Prostate gland (tissue), 2 donors: ENCODE results near the gene BDNF. TPM values are rescaled to one million over a fixed set of nuclear protein-coding genes. Genes with fewer than 3 reads are reported as not detected.

Source experiments
- DNase-seq: peaks from one replicate; pipeline ENCODE4 v3.0.0-alpha.2; 2019; ENCODE audit warnings: low spot score
- H3K27ac ChIP-seq, 2 donors: fragments of 200-600 bp; sonication (generic); 2 replicates each; pipeline ENCODE4 v1.5.1; 2017 to 2019
- H3K27me3 ChIP-seq: fragments of 200-600 bp; sonication (generic); replicated peaks from 2 replicates; pipeline ENCODE4 v1.5.1; 2019; ENCODE audit not compliant: insufficient read depth
- H3K36me3 ChIP-seq, 2 donors: fragments of 200-600 bp; sonication (generic); 1 replicate in 1 of 2; 2 replicates in 1 of 2; pipeline versions ENCODE4 v1.5.1 to v1.8.1; 2017 to 2019
- H3K4me1 ChIP-seq: fragments of 200-600 bp; sonication (generic); replicated peaks from 2 replicates; pipeline ENCODE4 v1.5.1; 2019
- H3K4me3 ChIP-seq, 2 donors: fragments of 200-600 bp; sonication (generic); 2 replicates each; pipeline ENCODE4 v1.5.1; 2017 to 2019
- H3K9me3 ChIP-seq: fragments of 200-600 bp; sonication (generic); 2 replicates; pipeline ENCODE4 v1.5.1; 2017
- POLR2A ChIP-seq: fragments of 450-650 bp; IDR thresholded peaks from one replicate; pipeline ENCODE4 v1.6.1; 2016; ENCODE audit warnings: antibody characterized with exemption, mild to moderate bottlenecking
- POLR2AphosphoS5 ChIP-seq: sonication (generic); formaldehyde crosslinking; IDR thresholded peaks from one replicate; pipeline ENCODE4 v1.6.1; 2017; ENCODE audit warnings: antibody characterized with exemption
- WGBS: methylation state at CpG from one replicate; pipeline ENCODE4 v1.1.5; 2018; 5-methylcytosine and 5-hydroxymethylcytosine counted together
- intact Hi-C: fragments of 100-400 bp; cut with DNase I; formaldehyde crosslinking; loops from one replicate; pipeline ENCODE4 v1.14.2; 2022
- total RNA-seq, 2 donors: library from RNA; depleted of rRNA; stranded (reverse); fragments of >200 nt; gene quantifications; one replicate each; pipeline ENCODE4 v1.1.0, GENCODE V29; 2016
- TF ChIP-seq, protein P1 (sequence below), 4 experiments: fragments of 200-600 bp in 2 of 4; fragments of 450-650 bp in 2 of 4; sonication (generic) in 2 of 4; IDR thresholded peaks; 1 replicate in 3 of 4; 2 replicates in 1 of 4; pipeline ENCODE4 v1.5.1; 2016 to 2019; ENCODE audit warnings: antibody characterized with exemption in 4 of 4, mild to moderate bottlenecking in 2 of 4, moderate library complexity in 2 of 4

The BDNF gene
- total RNA-seq, 2 donors from 2014 or later: 0.87 to 2.5 TPM

DNA sequence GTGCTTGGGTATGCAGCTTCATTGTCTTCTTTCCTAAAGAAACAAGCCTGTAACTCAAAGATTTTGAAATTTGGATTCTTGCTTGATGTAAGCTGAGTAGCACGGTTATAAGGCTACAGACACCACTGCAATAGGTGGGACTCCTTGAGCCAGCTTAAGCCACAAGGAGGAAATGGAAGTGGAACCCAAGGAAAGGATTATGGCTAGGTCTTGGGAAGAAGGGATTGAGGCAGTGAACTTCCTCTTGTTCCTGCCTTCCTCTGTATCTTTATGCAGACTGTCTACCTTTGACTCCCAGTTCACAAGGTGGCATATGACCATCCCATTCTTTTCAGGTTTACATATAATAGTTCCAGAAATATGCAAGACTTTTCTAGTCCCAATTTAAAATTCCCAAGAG, 72.3 kb downstream of the BDNF start:
- no peak overlapping the region for H3K4me3 ChIP-seq
- H3K36me3 ChIP-seq: no peaks in the 10 kb centered on the region
- H3K4me1 ChIP-seq: no peaks in the 10 kb centered on the region
- no peaks in the 10 kb centered on the region for H3K9me3 ChIP-seq
- intact Hi-C loops: no loop called here
- no peak overlapping the region for H3K27ac ChIP-seq
- WGBS: 77% methylated on average over 1 of the region's 1 CpG
- TF ChIP-seq POLR2AphosphoS5 (no peak), POLR2A (no peak)
- TF ChIP-seq, protein P1, sequence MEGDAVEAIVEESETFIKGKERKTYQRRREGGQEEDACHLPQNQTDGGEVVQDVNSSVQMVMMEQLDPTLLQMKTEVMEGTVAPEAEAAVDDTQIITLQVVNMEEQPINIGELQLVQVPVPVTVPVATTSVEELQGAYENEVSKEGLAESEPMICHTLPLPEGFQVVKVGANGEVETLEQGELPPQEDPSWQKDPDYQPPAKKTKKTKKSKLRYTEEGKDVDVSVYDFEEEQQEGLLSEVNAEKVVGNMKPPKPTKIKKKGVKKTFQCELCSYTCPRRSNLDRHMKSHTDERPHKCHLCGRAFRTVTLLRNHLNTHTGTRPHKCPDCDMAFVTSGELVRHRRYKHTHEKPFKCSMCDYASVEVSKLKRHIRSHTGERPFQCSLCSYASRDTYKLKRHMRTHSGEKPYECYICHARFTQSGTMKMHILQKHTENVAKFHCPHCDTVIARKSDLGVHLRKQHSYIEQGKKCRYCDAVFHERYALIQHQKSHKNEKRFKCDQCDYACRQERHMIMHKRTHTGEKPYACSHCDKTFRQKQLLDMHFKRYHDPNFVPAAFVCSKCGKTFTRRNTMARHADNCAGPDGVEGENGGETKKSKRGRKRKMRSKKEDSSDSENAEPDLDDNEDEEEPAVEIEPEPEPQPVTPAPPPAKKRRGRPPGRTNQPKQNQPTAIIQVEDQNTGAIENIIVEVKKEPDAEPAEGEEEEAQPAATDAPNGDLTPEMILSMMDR (IDR thresholded peaks at IDR 0.05): no peak
- DNase-seq: no peak
- H3K27me3 ChIP-seq: no peaks in the 10 kb centered on the region

- H3K36me3 ChIP-seq: no peaks in the 10 kb centered on the region
- no peaks in the 10 kb centered on the region for H3K4me1 ChIP-seq
- H3K9me3 ChIP-seq: no peaks in the 10 kb centered on the region
- H3K27me3 ChIP-seq: no peaks in the 10 kb centered on the region
- over 99% methylated on average over 4 of the region's 4 CpGs for WGBS
- TF ChIP-seq, protein P1 (IDR thresholded peaks at IDR 0.05): no peak
- TF ChIP-seq POLR2A (no peak), POLR2AphosphoS5 (no peak)
- no peak overlapping the region for H3K4me3 ChIP-seq
- intact Hi-C loops: no loop called here
- H3K27ac ChIP-seq: no peak overlapping the region
- no peak for DNase-seq
These were observed 73.2 kb downstream of the BDNF start for GRCh38 chr11:27626938-27627586.

GRCh38 chr11:27626269-27626937, 73.9 kb downstream of the BDNF start:
- TF ChIP-seq POLR2AphosphoS5 (no peak), POLR2A (no peak)
- TF ChIP-seq, protein P1 (IDR thresholded peaks at IDR 0.05): no peak
- H3K4me1 ChIP-seq: no peaks in the 10 kb centered on the region
- no peaks in the 10 kb centered on the region for H3K36me3 ChIP-seq
- H3K4me3 ChIP-seq: no peak overlapping the region
- 78% methylated on average over 4 of the region's 4 CpGs for WGBS
- no peaks in the 10 kb centered on the region for H3K9me3 ChIP-seq
- DNase-seq: no peak
- H3K27me3 ChIP-seq: no peaks in the 10 kb centered on the region
- no peak overlapping the region for H3K27ac ChIP-seq
- intact Hi-C loops: no loop called here

GRCh38 chr11:27625347-27625912, 74.8 kb downstream of the BDNF start:
- H3K36me3 ChIP-seq: no peaks in the 10 kb centered on the region
- H3K27ac ChIP-seq: no peak overlapping the region
- intact Hi-C loops: no loop called here
- WGBS: 100% methylated on average over 1 of the region's 1 CpG
- no peak for DNase-seq
- H3K4me1 ChIP-seq: no peaks in the 10 kb centered on the region
- no peak for TF ChIP-seq POLR2AphosphoS5
- no peak for TF ChIP-seq POLR2A
- TF ChIP-seq, protein P1 (IDR thresholded peaks at IDR 0.05): no peak
- H3K4me3 ChIP-seq: no peak overlapping the region
- H3K9me3 ChIP-seq: no peaks in the 10 kb centered on the region
- no peaks in the 10 kb centered on the region for H3K27me3 ChIP-seq
